Dermis blood vessel endothelial cell (primary cell): ENCODE data around the gene FSTL1. TPM values are rescaled to one million over a fixed set of nuclear protein-coding genes. Genes with fewer than 3 reads are reported as not detected.

Source experiments
- DNase-seq: peaks from one replicate; pipeline ENCODE4 v3.0.0; 2010
- total RNA-seq: library from RNA; depleted of rRNA; stranded (reverse); fragments of >200 nt; gene quantifications from 2 replicates; pipeline ENCODE4 v1.2.3, GENCODE V29; 2014

Gene FSTL1, protein sequence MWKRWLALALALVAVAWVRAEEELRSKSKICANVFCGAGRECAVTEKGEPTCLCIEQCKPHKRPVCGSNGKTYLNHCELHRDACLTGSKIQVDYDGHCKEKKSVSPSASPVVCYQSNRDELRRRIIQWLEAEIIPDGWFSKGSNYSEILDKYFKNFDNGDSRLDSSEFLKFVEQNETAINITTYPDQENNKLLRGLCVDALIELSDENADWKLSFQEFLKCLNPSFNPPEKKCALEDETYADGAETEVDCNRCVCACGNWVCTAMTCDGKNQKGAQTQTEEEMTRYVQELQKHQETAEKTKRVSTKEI
- total RNA-seq = 524 and 719 TPM in 2 replicates

DNA sequence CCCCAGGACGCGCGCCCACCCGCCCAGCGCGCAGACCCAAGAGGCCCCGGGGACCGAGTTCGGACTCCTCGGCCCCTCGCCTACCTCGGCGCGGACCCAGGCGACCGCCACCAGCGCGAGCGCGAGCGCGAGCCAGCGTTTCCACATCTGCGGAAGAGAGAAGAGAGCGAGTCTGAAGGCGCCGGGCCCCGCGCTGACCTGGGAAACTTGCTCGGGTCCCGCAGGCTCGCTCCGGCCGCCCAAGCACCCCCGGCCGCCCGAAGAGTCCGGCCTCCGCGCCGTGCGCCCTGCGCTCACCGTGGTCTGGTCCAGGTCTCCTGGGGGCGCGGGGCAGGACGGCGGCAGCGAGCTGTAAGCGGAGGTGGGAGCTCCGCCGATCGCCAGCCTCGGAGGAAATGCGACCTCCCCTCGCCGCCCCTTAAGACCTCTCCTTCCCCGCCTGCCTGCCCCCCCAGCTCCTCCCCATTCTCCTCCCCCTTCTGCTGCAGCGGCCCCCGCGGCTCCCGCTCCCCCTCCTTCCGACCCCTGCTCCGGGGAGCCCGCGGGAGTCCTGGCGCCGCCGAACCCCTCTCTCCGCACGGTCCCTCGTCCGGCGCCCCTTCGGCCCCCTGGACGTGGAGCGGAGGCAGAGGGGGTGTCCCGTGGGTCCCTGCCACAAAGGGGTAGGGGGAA is at the start of gene FSTL1:
TSS of gene FSTL1 (minus strand) at position 393 of the 672 bp plus-strand sequence. CDS start at position 147, 246 bp downstream.
- DNase-seq = peak; percentile 76

DNA sequence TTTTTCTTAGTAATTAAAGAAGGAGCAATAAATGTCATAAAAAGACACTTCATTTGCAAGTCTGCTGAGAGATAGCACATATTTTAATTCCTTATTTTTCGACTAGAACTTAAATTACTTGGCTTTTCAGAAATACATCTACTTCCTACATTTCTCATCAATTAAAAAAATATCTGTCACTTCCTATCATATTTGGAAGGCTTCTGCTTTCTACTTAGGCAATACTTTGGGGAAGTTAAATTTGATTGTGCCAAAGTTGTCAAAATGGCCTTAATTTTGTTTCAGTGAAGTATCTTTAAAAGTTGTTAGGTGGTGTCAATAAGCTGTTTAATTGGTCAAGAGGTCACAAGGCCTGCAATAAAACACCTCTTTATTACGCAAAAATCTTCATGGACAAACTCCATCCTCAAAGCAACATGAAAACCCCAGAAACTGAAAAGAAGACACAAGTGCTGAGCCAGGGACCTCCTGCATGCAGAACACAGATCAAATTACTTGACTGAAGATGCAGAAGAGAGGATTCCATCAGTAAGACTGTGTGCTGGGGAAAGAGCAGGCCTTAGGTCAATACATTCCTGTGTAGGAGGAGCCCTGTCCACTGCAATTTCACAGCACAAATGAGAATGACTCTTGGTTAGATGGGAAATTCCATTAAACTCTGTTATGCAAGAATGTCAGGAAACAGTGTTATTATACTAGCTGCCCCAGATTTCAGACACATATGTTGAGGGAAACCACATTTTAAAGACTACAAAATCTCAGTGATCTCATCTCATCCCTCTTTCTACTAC is 48.0 kb upstream of the FSTL1 start:
- peak; percentile 79 for DNase-seq

DNA sequence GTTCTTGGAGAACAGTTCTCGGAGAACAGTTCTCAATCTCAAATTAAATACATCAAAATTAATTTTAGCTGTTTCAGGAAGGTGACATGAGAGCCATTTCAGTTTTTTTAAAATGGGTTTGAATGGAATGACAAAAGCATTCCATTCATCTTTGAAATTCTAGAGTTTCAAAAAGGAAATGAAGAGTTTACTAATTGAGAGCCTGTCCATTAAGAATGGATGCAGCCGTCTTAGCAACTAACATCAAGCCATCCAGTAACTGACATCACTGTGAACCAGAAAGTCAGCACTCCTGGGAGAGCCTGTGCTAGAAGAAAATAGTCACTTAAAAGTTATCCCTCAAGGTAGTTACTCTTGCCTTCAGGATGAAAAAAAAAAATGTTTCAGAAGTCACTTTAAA is 47.0 kb upstream of the FSTL1 start:
- peak; percentile 26 for DNase-seq

DNA sequence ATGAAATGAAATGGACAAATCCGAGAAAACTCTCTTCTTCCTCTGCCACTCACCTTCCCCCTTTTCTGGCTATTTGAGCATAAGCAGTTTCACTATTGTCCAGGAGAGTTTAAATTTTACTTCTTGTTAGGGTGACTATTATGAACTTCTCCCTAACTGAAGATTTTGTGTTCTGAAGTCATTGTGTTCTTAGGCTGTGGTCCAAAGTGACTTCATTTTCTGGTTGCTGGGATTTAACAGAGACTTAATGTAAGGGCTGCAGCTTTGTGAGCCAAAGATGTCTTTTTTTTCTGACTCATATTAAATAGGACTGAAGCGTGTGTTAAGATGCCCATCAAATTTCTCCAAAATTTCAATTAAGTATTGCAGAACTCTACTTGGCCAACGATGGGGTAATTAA is 46.5 kb upstream of the FSTL1 start:
- peak; percentile 85 for DNase-seq

DNA sequence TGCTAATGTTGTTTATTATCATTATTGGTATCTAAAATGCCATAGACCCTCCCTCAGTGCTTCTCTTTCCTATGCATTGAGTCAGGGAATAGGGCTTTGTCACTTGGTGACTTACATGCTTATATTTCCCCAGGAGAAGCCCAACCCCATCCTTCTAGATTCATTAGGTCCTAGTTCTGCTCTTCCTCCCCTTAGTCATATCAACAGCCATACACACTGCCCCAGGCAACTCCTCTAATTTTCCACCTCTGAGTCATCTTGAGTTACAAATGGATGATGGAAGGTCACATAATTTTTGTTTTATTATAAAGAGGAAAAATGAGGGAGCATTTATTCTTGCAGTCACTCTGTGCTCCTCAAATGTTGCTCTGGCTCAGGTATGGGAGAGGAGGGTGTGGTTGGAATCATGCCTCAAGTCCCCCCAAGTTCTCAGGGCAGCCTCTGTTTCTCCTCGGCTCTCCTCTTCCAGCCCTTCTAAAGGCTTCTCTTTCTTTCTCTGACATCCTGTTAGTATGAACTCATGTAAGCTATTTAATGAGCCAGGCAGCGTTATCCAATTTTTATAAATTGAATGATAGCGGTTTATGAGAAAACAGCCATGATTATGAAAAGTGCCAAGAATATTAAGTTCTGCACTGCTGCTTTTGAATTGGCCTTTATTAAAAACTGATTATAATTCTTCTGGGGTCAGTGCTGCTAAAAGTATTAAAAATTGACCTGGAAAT is 45.6 kb upstream of the FSTL1 start:
- DNase-seq = peak; percentile 46

DNA sequence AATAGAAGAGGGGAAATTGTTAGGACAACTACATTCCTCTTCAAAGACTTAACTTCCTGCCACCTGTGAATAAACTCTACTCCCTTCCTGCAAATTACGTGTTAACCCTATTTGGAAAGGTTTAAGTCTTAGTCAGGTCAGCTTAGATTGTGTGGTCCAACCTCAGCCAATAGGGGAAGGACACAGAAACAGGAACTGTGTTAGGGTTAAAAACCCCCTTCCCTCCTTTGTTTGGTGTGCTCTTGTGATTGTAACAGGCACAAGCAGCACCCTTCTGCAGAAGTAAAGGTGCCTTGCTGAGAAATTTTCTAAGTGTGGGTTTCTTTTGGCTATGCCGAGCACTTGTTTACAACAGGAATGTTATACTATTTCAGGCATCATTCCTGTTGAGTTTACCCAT is 45.0 kb upstream of the FSTL1 start:
- peak; percentile 24 for DNase-seq

DNA sequence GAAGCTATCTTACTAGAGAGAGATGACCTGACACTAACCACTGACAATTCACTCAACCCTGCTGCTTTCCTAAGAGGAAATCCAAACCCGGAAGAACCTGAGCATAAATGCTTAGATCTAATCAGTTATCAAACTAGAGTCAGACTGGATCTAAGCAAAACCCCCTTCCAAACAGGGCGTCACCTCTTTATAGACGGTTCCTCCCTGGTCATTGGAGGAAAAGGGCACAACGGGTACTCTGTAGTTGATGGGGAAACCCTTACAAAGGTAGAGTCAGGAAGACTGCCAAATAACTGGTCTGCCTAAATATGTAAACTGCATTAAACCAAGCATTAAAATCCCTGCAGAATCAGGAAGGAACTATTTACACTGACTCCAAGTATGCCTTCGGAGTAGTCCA is 41.3 kb upstream of the FSTL1 start:
- no peak for DNase-seq

DNA sequence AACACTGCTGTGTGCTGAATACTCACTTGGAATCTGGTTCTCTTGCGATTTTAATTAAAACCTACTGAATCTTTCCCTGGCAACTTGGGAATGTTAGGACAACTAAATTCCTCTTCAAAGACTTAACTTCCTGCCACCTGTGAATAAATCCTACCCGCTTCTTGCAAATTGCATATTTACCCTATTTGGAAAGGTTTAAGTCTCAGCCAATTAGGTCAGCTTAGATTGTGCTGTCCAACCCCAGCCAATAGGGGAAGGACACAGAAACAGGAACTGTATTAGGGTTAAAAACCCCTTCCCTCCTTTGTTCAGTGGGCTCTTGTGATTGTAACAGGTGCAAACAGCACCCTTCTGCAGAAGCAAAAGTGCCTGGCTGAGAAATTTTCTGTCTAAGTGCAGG is 38.6 kb upstream of the FSTL1 start:
- DNase-seq = no peak

DNA sequence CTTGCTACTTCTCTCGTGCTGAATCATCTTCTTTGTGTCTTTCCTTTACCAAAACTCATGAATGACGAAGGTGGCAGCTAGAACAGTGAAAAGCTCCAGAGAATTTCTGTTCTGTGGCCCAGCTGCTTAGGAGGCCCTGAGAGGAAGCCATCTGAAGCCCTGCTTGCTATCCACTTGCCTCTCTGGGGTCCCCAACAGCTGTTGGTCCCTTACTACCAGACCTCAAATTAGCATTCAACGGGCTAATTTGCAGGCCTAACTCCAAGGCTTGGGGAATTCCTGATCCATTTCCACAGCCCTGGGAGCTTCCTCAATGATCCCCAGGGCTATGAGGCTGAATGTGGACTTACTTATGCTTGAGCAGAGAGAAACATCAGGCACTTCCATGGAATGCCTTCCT is 37.5 kb upstream of the FSTL1 start:
- no peak for DNase-seq

DNA sequence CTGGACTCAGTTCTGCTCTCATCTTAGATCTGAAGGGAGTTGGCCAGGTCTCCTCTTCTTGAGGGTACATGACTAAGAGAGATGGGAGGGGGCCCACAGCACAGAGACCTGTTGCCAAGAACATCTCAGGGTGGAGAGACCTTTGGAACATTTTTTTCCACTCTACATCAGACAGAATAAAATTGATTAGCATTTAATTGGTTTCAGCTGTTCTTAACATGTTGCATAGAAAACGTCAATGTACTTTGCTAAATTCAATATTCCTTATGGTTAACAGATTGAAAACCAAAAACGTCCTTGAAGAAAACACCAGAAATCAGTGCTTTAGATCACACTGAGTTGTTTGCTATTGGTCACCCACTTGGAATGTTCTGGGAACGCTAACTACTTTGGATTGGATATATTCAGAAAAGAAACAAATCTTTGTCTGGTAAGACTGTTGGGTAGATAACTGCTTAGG is 36.4 kb upstream of the FSTL1 start:
- no peak for DNase-seq

DNA sequence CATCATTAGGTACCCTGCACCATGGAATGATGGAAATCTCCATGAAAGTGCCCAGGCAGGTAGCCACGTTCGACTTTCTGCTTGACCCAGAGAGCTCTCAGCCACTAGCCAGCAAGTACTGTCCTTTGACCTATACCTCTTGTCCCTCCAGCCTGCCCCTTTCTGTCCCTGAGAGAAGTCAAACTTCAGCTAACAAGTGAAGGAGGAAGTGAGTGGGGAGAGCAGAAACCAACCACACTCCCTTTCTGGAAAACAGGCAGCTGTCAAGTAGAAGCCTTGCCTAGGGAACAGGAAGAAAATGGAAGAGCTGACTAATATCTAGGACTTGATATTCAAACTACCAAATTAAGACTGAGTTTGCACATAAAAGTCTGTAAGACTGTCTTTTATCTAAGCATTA is 30.3 kb upstream of the FSTL1 start:
- DNase-seq = no peak

DNA sequence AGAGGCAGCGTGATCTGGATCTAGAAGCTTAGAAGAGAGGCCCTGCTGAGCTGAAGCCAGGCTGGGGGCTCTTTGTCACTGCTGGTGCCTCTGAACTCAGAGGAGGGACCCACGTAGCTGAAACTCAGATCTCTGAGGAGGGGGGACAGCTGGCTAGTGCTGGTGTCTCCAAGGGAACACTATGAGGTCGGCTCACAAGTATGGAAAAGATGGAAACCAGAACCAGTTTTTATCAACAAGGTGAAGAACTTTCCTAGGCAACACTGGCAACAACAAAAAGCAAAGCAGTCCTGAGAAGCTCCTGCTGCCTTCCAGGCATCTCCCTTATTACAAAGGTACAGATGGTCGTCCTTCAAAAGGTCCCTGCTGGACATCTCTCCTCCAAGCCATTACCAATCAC is 27.0 kb upstream of the FSTL1 start:
- no peak for DNase-seq

DNA sequence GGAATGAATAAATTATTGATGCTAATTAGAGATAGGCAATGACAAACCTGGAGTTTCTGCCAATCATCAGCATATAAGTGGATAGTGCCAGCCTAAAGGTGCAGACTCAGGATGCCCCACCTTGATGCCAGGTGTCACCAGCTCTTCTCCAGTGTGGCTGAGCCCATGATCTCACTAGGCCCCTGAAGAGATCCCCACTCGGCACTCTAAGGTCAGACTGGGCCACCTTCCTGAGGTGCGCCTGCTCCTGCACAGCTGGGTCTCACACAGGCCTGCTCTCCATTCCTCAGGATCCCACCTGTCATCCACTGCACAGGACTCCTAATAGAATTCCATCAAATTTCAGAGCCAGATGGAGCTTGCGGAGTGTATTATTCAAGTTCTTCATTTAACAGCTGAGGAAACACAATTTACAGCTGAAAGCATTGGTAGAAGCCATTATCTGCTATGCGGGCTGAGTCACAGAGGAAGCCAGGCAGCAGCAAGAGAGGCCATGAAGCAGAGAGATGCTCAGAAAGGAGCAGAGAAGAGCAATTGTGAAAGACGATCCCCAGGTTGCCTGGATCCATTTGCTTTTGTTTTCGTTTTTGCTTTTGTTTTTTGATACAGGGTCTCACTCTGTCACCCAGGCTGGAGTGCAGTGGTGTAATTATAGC is 25.1 kb upstream of the FSTL1 start:
- DNase-seq = no peak

DNA sequence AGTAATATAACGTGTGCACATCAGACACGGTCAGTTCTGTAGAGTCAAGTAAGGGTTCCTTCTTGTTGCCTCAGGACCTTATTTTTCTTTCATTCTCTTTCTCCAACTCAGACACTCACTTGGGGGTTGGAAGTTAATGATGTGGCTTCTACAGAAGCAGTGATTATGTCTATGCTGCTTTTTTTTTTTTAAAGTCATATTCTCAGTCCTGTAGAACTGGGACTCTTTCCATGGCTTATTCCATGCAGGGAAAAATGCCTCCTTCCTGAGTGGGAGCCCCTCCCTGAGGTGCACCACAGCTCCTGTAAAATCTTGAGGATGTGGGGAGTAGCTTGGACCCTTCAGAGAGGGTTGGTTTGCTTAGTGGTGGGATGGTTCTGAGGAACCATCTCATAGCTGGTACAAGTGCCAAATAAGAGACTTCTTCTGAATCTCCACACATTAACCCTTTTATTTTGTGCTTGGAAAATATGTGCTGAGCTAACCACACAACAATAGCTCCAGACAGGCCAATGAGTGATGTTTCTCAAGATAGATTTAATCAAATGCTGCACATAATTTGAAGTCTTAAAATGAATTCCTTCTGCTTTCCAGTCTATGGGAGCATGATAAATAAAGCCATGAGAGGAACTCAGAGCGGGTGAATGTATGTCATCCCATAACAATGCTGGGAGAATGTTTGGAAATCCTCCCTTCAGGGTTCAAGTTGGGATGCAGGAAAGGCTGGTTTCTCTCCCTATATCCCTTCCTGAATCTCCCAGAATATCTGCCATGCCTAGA is 23.3 kb upstream of the FSTL1 start:
- DNase-seq = no peak

DNA sequence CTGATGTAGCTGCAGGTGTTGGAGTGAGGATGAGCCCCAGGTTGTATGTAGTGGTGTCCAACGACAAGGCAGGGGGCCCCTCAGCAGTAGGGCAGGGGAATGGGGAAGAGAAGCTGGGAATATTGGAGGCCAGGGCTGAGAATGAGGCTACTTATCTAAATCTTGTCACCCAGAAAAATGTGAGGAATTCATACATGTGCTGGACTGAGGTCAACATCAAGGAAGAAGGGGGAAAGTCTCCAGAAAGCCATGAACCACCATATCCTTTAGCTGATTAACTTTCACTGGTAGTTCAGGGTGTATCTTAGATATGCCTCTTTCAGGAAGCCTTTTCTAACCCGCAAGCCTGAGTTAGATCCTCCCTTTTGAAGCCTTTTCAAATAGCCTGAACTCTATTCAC is 22.6 kb upstream of the FSTL1 start:
- no peak for DNase-seq

DNA sequence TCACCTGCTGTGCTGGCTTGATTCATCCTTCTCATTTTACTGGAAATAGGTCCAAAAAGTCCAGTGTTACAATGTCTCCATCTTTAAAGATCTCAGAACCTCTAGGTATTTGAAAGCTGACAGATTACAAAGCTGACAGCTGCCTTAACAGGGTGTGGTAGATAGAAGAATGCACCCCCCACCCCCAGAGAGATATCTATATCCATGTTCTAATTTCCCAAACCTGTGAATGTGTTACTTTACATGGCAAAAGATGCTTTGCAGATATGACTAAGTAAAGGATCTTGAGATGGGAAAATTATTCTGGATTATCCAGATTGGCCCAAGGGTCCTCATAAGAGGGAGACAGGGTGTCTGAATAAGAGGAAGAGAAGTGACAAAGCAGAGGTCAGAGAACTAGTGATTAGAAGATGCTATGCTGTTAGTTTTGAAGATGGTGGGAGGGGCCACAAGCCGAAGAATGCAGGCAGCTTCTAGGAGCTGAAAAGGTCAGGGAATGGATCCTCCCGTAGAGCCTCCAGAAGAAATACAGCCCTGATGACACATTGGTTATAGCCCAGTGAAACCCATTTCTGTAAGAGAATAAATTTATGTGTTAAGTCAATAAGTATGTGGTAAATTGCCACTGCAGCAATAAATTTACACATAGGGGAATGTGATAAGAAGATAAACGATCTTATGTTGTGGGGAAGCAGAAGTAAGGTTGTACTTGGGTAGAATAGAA is 21.5 kb upstream of the FSTL1 start:
- DNase-seq = no peak

DNA sequence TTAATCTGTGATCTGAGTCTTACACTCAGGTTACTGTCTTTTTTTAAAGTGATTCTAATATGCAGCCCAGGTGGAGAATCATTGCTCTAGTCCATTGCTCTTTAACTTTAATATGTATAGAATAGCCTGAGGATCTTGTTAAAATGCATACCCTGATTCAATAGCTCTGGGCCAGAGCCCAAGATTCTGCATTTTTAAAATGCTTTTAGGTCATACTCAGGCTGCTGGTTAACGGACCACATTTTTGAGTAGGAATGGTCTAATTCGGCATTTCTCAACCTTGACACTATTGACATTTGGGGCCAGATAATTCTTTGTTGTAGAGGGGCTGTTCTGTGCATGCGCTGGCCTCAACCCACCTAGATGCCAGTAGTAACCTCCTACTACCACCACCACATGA is 20.9 kb upstream of the FSTL1 start:
- no peak for DNase-seq

DNA sequence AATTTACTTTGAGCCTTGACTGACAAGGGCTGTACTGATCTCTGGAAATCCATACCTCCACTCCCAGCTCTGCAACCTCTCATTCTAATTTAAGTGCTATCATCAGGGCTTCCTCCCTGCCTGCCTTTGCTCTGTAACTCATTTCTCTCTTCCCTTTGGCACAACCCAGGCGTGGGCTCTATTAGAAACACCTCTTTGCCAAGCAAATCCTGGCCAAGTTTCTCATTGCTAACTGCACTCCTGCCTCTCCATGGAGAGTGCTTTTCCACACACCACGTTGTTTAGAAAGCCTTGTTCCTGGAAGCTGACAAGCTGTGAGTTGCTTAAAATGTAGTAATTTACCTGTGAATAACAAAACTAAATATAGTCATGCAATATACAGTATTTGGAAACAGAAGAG is 20.1 kb upstream of the FSTL1 start:
- DNase-seq = no peak

DNA sequence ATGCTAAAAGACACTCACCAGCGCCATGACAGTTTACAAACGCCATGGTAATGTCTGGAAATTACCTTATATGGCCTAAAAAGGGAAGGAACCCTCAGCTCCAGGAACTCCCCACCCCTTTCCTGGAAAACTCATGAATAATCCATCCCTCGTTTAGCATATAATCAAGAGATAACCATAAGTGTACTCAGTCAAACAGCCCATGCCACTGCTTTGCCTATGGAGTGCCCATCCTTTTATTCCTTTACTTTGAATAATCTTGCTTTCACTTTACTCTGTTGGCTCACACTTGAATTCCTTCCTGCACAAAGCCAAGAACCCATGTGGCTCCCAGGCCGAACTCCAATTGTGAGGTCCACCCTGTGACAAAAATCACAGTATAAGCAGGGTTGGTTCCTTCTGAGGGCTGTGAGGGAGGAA is 19.1 kb upstream of the FSTL1 start:
- DNase-seq = no peak

DNA sequence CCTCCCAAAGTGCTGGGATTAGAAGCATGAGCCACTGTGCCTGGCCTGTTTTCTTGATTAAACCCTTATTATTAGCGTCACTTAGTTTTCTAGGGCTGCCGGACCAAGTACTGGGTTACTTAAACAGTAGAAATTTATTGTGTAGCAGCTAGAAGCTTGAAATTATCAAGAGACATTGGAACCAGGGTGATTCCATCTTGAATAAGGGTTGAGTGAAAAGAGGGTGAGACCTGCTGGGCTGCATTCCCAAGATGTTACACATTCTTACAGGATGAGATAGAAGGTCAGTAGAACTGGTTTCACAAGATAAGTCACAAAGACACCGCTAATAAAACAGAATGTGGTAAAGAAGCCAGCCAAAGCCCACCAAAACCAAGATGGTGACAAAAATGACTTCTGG is 18.6 kb upstream of the FSTL1 start:
- no peak for DNase-seq
